HepG2 (cell line): ENCODE results near the gene FLYWCH1. TPM values are rescaled to one million over a fixed set of nuclear protein-coding genes. Genes with fewer than 3 reads are reported as not detected.

Experiments
- AKAP8 ChIP-seq: sonication (generic); formaldehyde crosslinking; IDR thresholded peaks from 2 replicates; pipeline ENCODE4 v1.5.1; 2020; ENCODE audit warnings: mild to moderate bottlenecking, missing genetic modification reagents
- DMAP1 ChIP-seq: IDR thresholded peaks from 2 replicates; pipeline ENCODE4 v1.6.1; 2016
- EEA1 ChIP-seq: sonication (generic); formaldehyde crosslinking; IDR thresholded peaks from 2 replicates; pipeline ENCODE4 v1.5.1; 2020; ENCODE audit warnings: mild to moderate bottlenecking, missing genetic modification reagents, borderline replicate concordance
- HMGXB4 ChIP-seq, 2 experiments: sonication (generic) in 1 of 2; formaldehyde crosslinking in 1 of 2; IDR thresholded peaks; 2 replicates each; pipeline versions ENCODE4 v1.4.0 to v1.6.1; 2018 to 2020; ENCODE audit warnings: missing genetic modification reagents in 2 of 2, borderline replicate concordance in 1 of 2, low read depth in 1 of 2, mild to moderate bottlenecking in 1 of 2, missing biosample characterization in 1 of 2
- NR2C2 ChIP-seq: sonication (generic); formaldehyde crosslinking; IDR thresholded peaks from 2 replicates; pipeline ENCODE4 v1.4.0; 2020; ENCODE audit warnings: missing genetic modification reagents, mild to moderate bottlenecking, moderate library complexity, borderline replicate concordance
- PHF21A ChIP-seq: sonication (generic); formaldehyde crosslinking; IDR thresholded peaks from 2 replicates; pipeline ENCODE4 v1.5.0; 2020; ENCODE audit warnings: mild to moderate bottlenecking, missing genetic modification reagents
- RBFOX2 ChIP-seq: fragments of 200-400 bp; formaldehyde crosslinking; IDR thresholded peaks from 2 replicates; pipeline ENCODE4 v1.6.1; 2017; ENCODE audit warnings: low read depth, mild to moderate bottlenecking, low read length
- SAP130 ChIP-seq: IDR thresholded peaks from 2 replicates; pipeline ENCODE4 v1.6.1; 2016; ENCODE audit warnings: low read depth
- SIX1 ChIP-seq: sonication (generic); formaldehyde crosslinking; IDR thresholded peaks from 2 replicates; pipeline ENCODE4 v1.4.0; 2020; ENCODE audit warnings: missing genetic modification reagents, borderline replicate concordance
- TAF1 ChIP-seq: sonication (generic); formaldehyde crosslinking; IDR thresholded peaks from 2 replicates; pipeline ENCODE4 v1.4.0; 2020; ENCODE audit warnings: missing genetic modification reagents
- TCF12 ChIP-seq, 2 experiments: fragments of 450-650 bp in 1 of 2; sonication (generic) in 1 of 2; formaldehyde crosslinking in 1 of 2; IDR thresholded peaks; 2 replicates each; pipeline versions ENCODE4 v1.6.1 to v1.8.0; 2017 to 2022; ENCODE audit warnings: antibody characterized with exemption in 1 of 2, mild to moderate bottlenecking in 1 of 2, missing genetic modification reagents in 1 of 2, moderate library complexity in 1 of 2
- ZC3H13 ChIP-seq: sonication (generic); formaldehyde crosslinking; IDR thresholded peaks from 2 replicates; pipeline ENCODE4 v1.8.1; 2023; ENCODE audit warnings: mild to moderate bottlenecking, missing genetic modification reagents, moderate library complexity
- ZGPAT ChIP-seq: IDR thresholded peaks from 2 replicates; pipeline ENCODE4 v1.6.1; 2016; ENCODE audit warnings: mild to moderate bottlenecking
- ZNF503 ChIP-seq: sonication (generic); formaldehyde crosslinking; IDR thresholded peaks from 2 replicates; pipeline ENCODE4 v1.4.0; 2020; ENCODE audit warnings: missing genetic modification reagents
- ZNF614 ChIP-seq: IDR thresholded peaks from 2 replicates; pipeline ENCODE4 v1.6.1; 2018; ENCODE audit warnings: missing biosample characterization, missing genetic modification reagents, inconsistent platforms, borderline replicate concordance
- polyA plus RNA-seq, 8 experiments: library from polyadenylated mRNA; depleted of rRNA in 3 of 8; stranded (reverse) in 7 of 8; unstranded in 1 of 8; fragments of >200 nt; fragmentation: Illumina TruSeq in 4 of 8; extraction: Trizol in 4 of 8; gene quantifications; 2 replicates each; pipeline versions ENCODE4 v1.2.1 to v1.2.3, GENCODE V29; 2011 to 2016; ENCODE audit warnings: low read depth in 4 of 8, missing spikeins in 1 of 8, mixed read lengths in 1 of 8; ENCODE audit not compliant: insufficient read depth in 1 of 8
- total RNA-seq, 5 experiments: library from RNA; depleted of rRNA; stranded (reverse); fragments of >200 nt; fragmentation: Illumina TruSeq; extraction: Trizol; gene quantifications; 2 replicates each; pipeline ENCODE4 v1.2.3, GENCODE V29; 2016; ENCODE audit warnings: low read depth in 1 of 5
- TF ChIP-seq, protein P1 (sequence below): sonication (generic); formaldehyde crosslinking; IDR thresholded peaks from 2 replicates; pipeline ENCODE4 v1.4.0; 2020; ENCODE audit warnings: mild to moderate bottlenecking, missing genetic modification reagents
- TF ChIP-seq, protein P2 (sequence below): sonication (generic); formaldehyde crosslinking; IDR thresholded peaks from 2 replicates; pipeline ENCODE4 v1.4.0; 2020; ENCODE audit warnings: missing genetic modification reagents, mild to moderate bottlenecking, borderline replicate concordance
- TF ChIP-seq, protein P3 (sequence below): sonication (generic); formaldehyde crosslinking; IDR thresholded peaks from 2 replicates; pipeline ENCODE4 v1.4.0; 2020; ENCODE audit warnings: missing genetic modification reagents

FLYWCH1 gene
- total and polyA plus RNA-seq, 2 of the 13 experiments (the other 11 are each of a cell fraction or from before 2014, with no cell fraction given), result 7.3 to 12.4 TPM

- TF ChIP-seq TCF12 (IDR thresholded peaks at IDR 0.05) (no peak), TCF12 (CRISPR knock-in tag; IDR thresholded peaks at IDR 0.05) (0 out of 2 replicates have a peak, but pooled peaks have one; percentile 63), ZNF503 (CRISPR knock-in tag) (0 out of 2 replicates have a peak, but pooled peaks have one; percentile 16), PHF21A (CRISPR knock-in tag) (peak; percentile 6; the same call in 1 of the 2 replicates), EEA1 (CRISPR knock-in tag) (peak; percentile 72; the same call in 1 of the 2 replicates), DMAP1 (CRISPR knock-in tag) (peak; percentile 59; the same call in 1 of the 2 replicates), AKAP8 (CRISPR knock-in tag) (peak; percentile 88; the same call in 1 of the 2 replicates), SAP130 (CRISPR knock-in tag) (peak; percentile 50; the same call in 1 of the 2 replicates), ZC3H13 (CRISPR knock-in tag) (peak; percentile 35; the same call in 1 of the 2 replicates), ZGPAT (CRISPR knock-in tag) (peak; percentile 38; the same call in 1 of the 2 replicates), RBFOX2 (peak; percentile 15; the same call in 1 of the 2 replicates), TAF1 (CRISPR knock-in tag) (peak; percentile 29; the same call in 1 of the 2 replicates), SIX1 (CRISPR knock-in tag) (no peak), NR2C2 (0 out of 2 replicates have a peak, but pooled peaks have one; percentile 29), ZNF614 (CRISPR knock-in tag) (0 out of 2 replicates have a peak, but pooled peaks have one; percentile 14), HMGXB4 (CRISPR knock-in tag; IDR thresholded peaks at IDR 0.05; ENCODE audit: borderline replicate concordance in 1 of 2, low read depth in 1 of 2) (0 out of 4 replicates have a peak, but pooled peaks of 1 of the 2 experiments have one; percentile 28)
- TF ChIP-seq, protein P1, sequence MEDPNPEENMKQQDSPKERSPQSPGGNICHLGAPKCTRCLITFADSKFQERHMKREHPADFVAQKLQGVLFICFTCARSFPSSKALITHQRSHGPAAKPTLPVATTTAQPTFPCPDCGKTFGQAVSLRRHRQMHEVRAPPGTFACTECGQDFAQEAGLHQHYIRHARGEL, result no peak
- TF ChIP-seq, protein P2, sequence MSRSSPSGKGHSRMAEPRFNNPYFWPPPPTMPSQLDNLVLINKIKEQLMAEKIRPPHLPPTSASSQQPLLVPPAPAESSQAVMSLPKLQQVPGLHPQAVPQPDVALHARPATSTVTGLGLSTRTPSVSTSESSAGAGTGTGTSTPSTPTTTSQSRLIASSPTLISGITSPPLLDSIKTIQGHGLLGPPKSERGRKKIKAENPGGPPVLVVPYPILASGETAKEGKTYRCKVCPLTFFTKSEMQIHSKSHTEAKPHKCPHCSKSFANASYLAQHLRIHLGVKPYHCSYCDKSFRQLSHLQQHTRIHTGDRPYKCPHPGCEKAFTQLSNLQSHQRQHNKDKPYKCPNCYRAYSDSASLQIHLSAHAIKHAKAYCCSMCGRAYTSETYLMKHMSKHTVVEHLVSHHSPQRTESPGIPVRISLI, result no peak
- TF ChIP-seq, protein P3, sequence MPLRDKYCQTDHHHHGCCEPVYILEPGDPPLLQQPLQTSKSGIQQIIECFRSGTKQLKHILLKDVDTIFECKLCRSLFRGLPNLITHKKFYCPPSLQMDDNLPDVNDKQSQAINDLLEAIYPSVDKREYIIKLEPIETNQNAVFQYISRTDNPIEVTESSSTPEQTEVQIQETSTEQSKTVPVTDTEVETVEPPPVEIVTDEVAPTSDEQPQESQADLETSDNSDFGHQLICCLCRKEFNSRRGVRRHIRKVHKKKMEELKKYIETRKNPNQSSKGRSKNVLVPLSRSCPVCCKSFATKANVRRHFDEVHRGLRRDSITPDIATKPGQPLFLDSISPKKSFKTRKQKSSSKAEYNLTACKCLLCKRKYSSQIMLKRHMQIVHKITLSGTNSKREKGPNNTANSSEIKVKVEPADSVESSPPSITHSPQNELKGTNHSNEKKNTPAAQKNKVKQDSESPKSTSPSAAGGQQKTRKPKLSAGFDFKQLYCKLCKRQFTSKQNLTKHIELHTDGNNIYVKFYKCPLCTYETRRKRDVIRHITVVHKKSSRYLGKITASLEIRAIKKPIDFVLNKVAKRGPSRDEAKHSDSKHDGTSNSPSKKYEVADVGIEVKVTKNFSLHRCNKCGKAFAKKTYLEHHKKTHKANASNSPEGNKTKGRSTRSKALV (CRISPR knock-in tag), result peak; percentile 9; the same call in 1 of the 2 replicates
Measured at GRCh38 chr16:2963723-2964474, 52.2 kb downstream of the FLYWCH1 start, which contains the start of gene KREMEN2 (continued).
